GM13977 (cell line): Measurements from ENCODE around the gene TUBGCP5.

Experiments
- DNase-seq: peaks from one replicate; pipeline ENCODE4 v3.0.0; 2012; ENCODE audit warnings: low spot score
- in situ Hi-C: fragments of 300-500 bp; cut with MboI; formaldehyde crosslinking; loops from one replicate; pipeline ENCODE4 v1.12.0; 2022; ENCODE audit warnings: low sequenced_read_pairs, low pct_unique_long_range_greater_than_20kb, mixed read lengths, inconsistent platforms; ENCODE audit not compliant: unreplicated experiment
- TF ChIP-seq, protein P1 (sequence below): IDR thresholded peaks from 2 replicates; pipeline ENCODE4 v1.5.1; 2012; ENCODE audit warnings: mild to moderate bottlenecking, control low read depth; ENCODE audit not compliant: insufficient read depth; ENCODE audit errors: extremely low read depth, missing control alignments

TUBGCP5 gene

DNA sequence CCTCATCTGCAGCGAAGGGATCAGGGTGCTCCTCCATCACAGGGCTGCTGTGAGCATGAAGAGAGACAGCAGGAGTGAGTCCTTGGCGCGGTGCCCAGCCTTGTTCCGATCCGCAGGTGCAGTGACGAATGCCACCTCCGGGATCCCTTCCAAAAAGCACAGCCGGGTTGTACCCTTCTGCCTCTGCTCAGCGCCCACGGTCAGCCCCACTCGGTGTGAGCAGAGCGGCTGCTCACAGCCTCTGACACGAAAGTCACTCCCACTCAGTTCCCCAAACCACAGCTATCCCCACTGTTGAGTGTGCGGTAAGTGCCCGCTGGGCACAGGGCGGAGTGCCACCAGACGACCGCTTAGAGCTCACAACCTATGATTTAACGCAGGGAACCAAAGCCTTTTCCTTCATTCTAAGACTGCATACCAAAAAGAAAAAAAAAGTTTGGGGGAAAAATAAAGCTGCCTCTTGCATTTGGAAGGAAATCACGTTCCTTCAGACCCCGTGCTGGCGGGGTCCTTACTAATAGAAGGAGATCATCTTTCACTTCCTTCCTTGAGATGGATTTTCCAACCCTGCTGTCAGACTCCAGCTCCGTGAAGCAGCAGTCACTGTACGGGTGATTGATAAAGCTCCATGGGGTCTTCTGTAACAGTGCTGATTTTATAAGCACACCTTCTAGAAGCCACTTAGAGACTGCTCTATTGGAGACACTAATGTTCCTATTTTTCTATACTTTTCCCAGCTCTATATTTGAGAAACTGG is 34.7 kb upstream of the TUBGCP5 start:
- no peak for DNase-seq
- TF ChIP-seq, protein P1, sequence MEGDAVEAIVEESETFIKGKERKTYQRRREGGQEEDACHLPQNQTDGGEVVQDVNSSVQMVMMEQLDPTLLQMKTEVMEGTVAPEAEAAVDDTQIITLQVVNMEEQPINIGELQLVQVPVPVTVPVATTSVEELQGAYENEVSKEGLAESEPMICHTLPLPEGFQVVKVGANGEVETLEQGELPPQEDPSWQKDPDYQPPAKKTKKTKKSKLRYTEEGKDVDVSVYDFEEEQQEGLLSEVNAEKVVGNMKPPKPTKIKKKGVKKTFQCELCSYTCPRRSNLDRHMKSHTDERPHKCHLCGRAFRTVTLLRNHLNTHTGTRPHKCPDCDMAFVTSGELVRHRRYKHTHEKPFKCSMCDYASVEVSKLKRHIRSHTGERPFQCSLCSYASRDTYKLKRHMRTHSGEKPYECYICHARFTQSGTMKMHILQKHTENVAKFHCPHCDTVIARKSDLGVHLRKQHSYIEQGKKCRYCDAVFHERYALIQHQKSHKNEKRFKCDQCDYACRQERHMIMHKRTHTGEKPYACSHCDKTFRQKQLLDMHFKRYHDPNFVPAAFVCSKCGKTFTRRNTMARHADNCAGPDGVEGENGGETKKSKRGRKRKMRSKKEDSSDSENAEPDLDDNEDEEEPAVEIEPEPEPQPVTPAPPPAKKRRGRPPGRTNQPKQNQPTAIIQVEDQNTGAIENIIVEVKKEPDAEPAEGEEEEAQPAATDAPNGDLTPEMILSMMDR: no peak
- in situ Hi-C loops: no loop called here

DNA sequence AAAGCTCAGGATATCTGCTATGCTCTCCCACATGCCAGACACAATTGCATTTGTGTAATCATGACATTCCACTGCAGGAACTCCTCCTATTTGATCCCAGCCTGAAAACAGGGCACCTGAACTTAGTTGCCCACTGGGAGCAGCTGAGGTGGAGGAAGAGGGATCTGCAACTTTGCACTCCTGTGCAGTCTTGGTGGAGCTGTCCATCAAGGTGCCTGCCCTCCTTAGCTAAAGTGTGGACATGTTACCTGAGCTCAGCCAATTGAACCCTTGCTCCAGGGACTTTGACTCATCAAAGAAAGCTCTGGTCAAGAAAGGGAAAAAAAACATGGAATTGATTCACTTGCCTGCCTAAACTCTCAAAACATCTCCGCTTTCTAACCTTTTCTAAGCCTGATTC is 33.3 kb upstream of the TUBGCP5 start:
- TF ChIP-seq, protein P1: no peak
- in situ Hi-C loops: no loop called here
- DNase-seq: no peak

DNA sequence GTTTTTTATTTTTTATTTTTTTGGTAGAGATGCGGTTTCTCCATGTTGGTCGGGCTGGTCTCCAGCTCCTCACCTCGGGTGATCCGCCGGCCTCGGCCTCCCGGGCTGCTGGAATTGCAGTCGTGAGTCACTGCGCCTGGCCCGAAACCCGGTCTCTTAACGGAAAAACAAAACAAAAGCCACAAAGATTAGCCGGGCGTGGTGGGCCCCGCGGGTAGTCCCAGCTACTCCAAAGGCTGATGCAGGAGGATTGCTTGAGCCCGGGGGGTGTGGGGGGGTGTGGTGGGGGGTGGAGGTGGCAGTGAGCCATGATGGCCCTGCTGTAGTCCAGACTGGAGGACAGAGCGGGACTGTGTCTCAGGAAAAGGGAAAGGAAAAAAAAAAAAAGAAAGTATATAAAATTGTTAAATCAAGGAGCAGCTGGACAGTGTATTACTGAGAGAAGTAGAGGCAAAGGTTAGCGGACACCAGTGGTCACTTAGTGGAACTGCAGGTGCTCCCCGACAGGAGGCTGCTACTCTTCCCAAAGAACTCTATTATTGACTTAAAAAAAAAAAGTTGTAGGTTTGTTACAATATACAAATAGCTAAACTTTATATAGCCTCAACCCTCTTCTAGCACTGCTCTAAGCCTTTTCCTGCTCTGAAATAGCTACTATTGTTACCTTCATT is 30.3 kb upstream of the TUBGCP5 start:
- DNase-seq: no peak
- TF ChIP-seq, protein P1: no peak
- in situ Hi-C loops: no loop called here

DNA sequence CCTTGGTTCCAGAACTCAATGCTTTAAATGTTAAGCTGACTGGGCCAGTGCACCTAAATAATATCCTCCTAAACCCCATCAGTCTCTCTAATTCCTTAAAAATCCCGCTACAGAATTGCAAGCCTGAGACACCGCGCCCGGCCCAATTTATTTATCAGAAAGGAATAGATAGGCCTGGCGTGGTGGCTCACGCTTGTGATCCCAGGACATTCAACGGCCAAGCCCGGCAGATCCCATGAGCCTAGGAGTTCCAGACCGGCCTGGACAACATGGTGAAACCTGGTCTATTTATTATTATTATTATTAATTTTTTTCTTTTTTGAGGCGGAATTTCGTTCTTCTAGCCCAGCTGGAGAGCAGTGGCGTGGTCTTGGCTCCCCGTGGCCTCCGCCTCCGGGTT is 28.0 kb upstream of the TUBGCP5 start:
- in situ Hi-C loops: no loop called here
- TF ChIP-seq, protein P1: no peak
- DNase-seq: no peak

DNA sequence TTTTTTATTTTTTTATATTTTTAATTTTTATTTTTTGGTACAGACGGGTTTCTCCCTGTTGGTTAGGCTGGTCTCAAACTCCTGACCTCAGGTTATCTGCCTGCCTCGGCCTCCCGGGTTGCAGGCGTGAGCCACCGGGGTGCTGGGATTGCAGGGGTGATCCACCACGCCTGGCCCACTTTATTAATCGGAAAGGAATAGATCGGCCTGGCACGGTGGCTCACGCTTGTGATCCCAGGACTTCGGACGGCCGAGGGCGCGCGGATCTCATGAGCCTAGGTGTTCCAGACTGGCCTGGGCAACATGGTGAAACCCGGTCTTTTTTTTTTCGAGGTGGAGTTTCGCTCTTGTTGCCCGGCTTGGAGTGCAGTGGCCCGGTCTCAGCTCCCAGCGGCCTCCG is 26.5 kb upstream of the TUBGCP5 start:
- TF ChIP-seq, protein P1: no peak
- in situ Hi-C loops: no loop called here
- DNase-seq: no peak

DNA sequence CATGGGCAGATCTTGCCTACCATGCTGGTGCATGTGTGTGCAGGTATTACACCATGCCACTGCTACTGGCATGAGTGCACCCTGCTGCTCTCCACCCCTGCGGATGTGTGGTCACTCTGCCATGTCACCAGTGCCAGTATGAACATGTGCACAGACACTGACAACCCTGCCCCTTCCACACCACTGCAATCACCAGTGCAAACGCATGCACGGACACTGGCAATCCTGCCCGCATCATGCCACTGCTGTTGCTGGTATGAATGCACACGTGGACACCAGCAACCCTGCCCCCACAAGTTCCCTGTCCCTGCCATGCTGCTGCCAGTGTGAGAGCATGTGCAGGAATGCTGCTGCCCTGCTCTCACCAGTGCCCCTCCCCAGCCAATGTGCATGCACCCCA is 24.8 kb upstream of the TUBGCP5 start:
- in situ Hi-C loops: no loop called here
- TF ChIP-seq, protein P1: no peak
- DNase-seq: no peak
